Neural cell (in vitro differentiated cells): Measurements from ENCODE around the gene FAM163A.
"Not testable (repeated sequence)": the region's sequence is repeated elsewhere in the genome, so short reads cannot be mapped to it uniquely, and the experiment has no call there.

Experiments
- CTCF ChIP-seq: fragments of 450-650 bp; IDR thresholded peaks from 2 replicates; pipeline ENCODE4 v1.5.1; 2014; ENCODE audit warnings: antibody characterized with exemption, mild to moderate bottlenecking, moderate library complexity; ENCODE audit not compliant: poor library complexity, severe bottlenecking
- EP300 ChIP-seq: fragments of 450-650 bp; conservative IDR thresholded peaks from 2 replicates; pipeline ENCODE4 v1.6.1; 2014; ENCODE audit warnings: antibody characterized with exemption, mild to moderate bottlenecking, moderate library complexity; ENCODE audit not compliant: poor library complexity, severe bottlenecking
- MXI1 ChIP-seq: fragments of 450-650 bp; conservative IDR thresholded peaks from 2 replicates; pipeline ENCODE4 v1.6.1; 2014; ENCODE audit warnings: antibody characterized with exemption, mild to moderate bottlenecking; ENCODE audit not compliant: poor library complexity, severe bottlenecking
- POLR2AphosphoS5 ChIP-seq: IDR thresholded peaks from 2 replicates; pipeline ENCODE4 v1.6.1; 2012
- RAD21 ChIP-seq: fragments of 450-650 bp; conservative IDR thresholded peaks from 2 replicates; pipeline ENCODE4 v1.6.1; 2014; ENCODE audit warnings: antibody characterized with exemption, mild to moderate bottlenecking, moderate library complexity
- REST ChIP-seq: IDR thresholded peaks from 2 replicates; pipeline ENCODE4 v1.6.1; 2012; ENCODE audit warnings: borderline replicate concordance

DNA sequence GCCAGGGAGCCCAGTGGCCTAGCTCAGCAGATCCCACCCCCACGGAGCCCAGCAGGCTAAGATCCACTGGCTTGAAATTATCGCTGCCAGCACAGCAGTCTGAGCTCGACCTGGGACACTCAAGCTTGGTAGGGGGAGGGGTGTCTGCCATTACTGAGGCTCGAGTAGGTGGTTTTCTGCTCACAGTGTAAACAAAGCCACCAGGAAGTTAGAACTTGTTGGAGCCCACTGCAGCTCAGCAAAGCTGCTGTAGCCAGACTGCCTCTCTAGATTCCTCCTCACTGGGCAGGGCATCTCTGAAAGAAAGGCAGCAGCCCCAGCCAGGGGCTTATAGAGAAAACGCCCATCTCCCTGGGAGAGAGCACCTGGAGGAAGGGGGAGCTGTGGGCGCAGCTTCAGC is 48.6 kb upstream of the FAM163A start:
- TF ChIP-seq RAD21, CTCF, MXI1, POLR2AphosphoS5, REST, EP300: not testable (repeated sequence)
